ENCODE results near the gene HHAT. TPM values are rescaled to one million over a fixed set of nuclear protein-coding genes. Genes with fewer than 3 reads are reported as not detected.

Gene HHAT
- polyA plus RNA-seq, 1 donor from 2014 or later = 5.3 TPM

DNA sequence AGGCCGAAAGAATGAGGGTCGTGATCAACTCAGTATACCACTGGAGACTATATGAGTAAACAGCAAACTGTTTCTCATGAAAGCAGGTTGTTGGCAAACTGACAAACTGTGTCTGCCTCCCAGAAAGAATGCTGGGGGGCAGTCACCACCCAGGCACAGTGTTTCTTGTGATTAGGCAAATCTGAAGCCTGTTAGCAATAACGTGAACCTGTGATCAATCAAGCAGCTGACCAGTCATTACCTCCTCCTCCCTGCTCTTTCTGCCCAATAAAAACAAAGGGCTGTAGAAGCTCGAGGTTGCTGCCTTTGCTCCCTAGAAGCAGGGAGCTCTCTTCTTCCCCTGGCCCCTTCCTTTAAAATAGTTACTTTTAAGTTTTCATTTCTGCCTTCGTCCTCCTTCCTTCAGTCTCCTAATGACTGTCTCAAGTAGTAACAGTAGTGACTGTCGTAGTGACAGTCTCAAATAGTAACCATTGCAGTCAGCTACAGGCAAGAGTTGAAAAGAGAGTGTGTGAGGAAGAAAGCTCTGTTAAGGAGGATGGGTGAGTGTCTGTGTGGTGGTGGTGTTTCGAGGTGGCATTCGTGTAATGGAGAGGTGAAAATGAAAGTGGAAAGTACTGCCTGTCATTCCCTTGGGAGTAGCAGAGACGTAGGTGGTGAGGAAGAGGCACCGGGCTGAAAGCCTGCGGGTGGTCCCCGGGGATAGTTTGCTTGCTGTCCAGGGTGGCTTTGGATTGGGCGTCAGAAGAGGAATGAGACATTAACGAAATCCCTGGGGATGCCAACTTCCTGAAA is 14.5 kb downstream of the HHAT start:
- Histone ChIP-seq H3K27ac (ENCODE audit: low read length) (no peak overlapping the region), H3K4me2 (ENCODE audit: low read length) (no peak overlapping the region), H3K27me3 (ENCODE audit: insufficient read depth, low read depth, low read length) (no peaks in the 10 kb centered on the region), H3K9me3 (ENCODE audit: low read length) (no peaks in the 10 kb centered on the region), H3K79me2 (replicated peaks; ENCODE audit: insufficient read depth, low read length) (no peaks in the 10 kb centered on the region), H4K20me1 (ENCODE audit: insufficient read depth) (no peaks in the 10 kb centered on the region), H3K36me3 (ENCODE audit: insufficient read depth, low read length) (no peaks in the 10 kb centered on the region), H3K9me2 (ENCODE audit: insufficient read depth, low read length) (no peaks in the 10 kb centered on the region), H3K4me3 (ENCODE audit: low read length) (no peak overlapping the region), H3K9ac (ENCODE audit: low read length) (no peak overlapping the region), H3F3A (ENCODE audit: insufficient read depth, low read length, poor library complexity, severe bottlenecking) (no peaks in the 10 kb centered on the region), H2AFZ (ENCODE audit: low read depth, low read length) (no peak overlapping the region)
- no peak for TF ChIP-seq POLR2AphosphoS5 (IDR thresholded peaks at IDR 0.05)
- TF ChIP-seq RAD21 (conservative IDR thresholded peaks at IDR 0.05) = no peak
- no peak for TF ChIP-seq MXI1 (conservative IDR thresholded peaks at IDR 0.05; ENCODE audit: poor library complexity, severe bottlenecking)
- TF ChIP-seq EZH2 (IDR thresholded peaks at IDR 0.05; ENCODE audit: borderline replicate concordance, insufficient read depth, low read length, poor library complexity, severe bottlenecking) = no peak
- TF ChIP-seq, protein P1, sequence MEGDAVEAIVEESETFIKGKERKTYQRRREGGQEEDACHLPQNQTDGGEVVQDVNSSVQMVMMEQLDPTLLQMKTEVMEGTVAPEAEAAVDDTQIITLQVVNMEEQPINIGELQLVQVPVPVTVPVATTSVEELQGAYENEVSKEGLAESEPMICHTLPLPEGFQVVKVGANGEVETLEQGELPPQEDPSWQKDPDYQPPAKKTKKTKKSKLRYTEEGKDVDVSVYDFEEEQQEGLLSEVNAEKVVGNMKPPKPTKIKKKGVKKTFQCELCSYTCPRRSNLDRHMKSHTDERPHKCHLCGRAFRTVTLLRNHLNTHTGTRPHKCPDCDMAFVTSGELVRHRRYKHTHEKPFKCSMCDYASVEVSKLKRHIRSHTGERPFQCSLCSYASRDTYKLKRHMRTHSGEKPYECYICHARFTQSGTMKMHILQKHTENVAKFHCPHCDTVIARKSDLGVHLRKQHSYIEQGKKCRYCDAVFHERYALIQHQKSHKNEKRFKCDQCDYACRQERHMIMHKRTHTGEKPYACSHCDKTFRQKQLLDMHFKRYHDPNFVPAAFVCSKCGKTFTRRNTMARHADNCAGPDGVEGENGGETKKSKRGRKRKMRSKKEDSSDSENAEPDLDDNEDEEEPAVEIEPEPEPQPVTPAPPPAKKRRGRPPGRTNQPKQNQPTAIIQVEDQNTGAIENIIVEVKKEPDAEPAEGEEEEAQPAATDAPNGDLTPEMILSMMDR (IDR thresholded peaks at IDR 0.05; ENCODE audit: poor library complexity, severe bottlenecking) = no peak

DNA sequence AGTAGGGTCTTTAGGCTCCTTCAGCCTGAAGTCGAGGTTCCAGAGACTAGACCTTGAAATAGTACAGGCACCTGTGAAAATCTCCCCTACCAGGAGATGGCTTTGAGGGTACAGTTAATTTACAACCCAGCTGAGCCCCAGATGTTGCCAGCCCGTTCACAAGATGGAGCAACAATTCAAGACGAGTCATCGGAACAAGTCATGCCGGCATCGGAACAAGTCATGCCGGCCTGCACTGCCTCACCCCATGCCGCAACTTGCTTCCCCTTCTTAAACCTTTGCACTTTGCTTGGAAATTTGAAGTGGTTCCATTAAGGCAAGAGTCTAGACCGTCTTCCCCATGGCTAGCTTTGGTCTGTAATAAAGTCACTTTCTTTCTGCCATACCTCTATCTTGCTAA is 16.0 kb downstream of the HHAT start:
- H3K4me3 ChIP-seq (ENCODE audit: low read length) = no peak overlapping the region
- H3K27ac ChIP-seq (ENCODE audit: low read length) = no peak overlapping the region
- no peak overlapping the region for H3K4me2 ChIP-seq (ENCODE audit: low read length)
- H3K9me2 ChIP-seq (ENCODE audit: insufficient read depth, low read length) = no peaks in the 10 kb centered on the region
- no peak overlapping the region for H2AFZ ChIP-seq (ENCODE audit: low read depth, low read length)
- no peak overlapping the region for H3K9ac ChIP-seq (ENCODE audit: low read length)
- H3K9me3 ChIP-seq (ENCODE audit: low read length) = no peaks in the 10 kb centered on the region
- TF ChIP-seq POLR2AphosphoS5 (IDR thresholded peaks at IDR 0.05) = no peak
- TF ChIP-seq EP300 (conservative IDR thresholded peaks at IDR 0.05; ENCODE audit: poor library complexity, severe bottlenecking) = no peak
- no peak for TF ChIP-seq RAD21 (conservative IDR thresholded peaks at IDR 0.05)
- TF ChIP-seq, protein P1 (IDR thresholded peaks at IDR 0.05; ENCODE audit: poor library complexity, severe bottlenecking) = no peak
- TF ChIP-seq SMC3 (conservative IDR thresholded peaks at IDR 0.05; ENCODE audit: poor library complexity) = no peak
- TF ChIP-seq MXI1 (conservative IDR thresholded peaks at IDR 0.05; ENCODE audit: poor library complexity, severe bottlenecking) = no peak
- TF ChIP-seq, protein P2, sequence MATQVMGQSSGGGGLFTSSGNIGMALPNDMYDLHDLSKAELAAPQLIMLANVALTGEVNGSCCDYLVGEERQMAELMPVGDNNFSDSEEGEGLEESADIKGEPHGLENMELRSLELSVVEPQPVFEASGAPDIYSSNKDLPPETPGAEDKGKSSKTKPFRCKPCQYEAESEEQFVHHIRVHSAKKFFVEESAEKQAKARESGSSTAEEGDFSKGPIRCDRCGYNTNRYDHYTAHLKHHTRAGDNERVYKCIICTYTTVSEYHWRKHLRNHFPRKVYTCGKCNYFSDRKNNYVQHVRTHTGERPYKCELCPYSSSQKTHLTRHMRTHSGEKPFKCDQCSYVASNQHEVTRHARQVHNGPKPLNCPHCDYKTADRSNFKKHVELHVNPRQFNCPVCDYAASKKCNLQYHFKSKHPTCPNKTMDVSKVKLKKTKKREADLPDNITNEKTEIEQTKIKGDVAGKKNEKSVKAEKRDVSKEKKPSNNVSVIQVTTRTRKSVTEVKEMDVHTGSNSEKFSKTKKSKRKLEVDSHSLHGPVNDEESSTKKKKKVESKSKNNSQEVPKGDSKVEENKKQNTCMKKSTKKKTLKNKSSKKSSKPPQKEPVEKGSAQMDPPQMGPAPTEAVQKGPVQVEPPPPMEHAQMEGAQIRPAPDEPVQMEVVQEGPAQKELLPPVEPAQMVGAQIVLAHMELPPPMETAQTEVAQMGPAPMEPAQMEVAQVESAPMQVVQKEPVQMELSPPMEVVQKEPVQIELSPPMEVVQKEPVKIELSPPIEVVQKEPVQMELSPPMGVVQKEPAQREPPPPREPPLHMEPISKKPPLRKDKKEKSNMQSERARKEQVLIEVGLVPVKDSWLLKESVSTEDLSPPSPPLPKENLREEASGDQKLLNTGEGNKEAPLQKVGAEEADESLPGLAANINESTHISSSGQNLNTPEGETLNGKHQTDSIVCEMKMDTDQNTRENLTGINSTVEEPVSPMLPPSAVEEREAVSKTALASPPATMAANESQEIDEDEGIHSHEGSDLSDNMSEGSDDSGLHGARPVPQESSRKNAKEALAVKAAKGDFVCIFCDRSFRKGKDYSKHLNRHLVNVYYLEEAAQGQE (IDR thresholded peaks at IDR 0.05; ENCODE audit: borderline replicate concordance) = no peak
- no peak for TF ChIP-seq EZH2 (IDR thresholded peaks at IDR 0.05; ENCODE audit: borderline replicate concordance, insufficient read depth, low read length, poor library complexity, severe bottlenecking)
- no peak for TF ChIP-seq TAF1 (IDR thresholded peaks at IDR 0.05; ENCODE audit: low read depth)
- no peaks in the 10 kb centered on the region for H3K36me3 ChIP-seq (ENCODE audit: insufficient read depth, low read length)
- H4K20me1 ChIP-seq (ENCODE audit: insufficient read depth) = no peaks in the 10 kb centered on the region
- no peaks in the 10 kb centered on the region for H3K27me3 ChIP-seq (ENCODE audit: insufficient read depth, low read depth, low read length)
- no peaks in the 10 kb centered on the region for H3F3A ChIP-seq (ENCODE audit: insufficient read depth, low read length, poor library complexity, severe bottlenecking)
- H3K79me2 ChIP-seq (replicated peaks; ENCODE audit: insufficient read depth, low read length) = no peaks in the 10 kb centered on the region
